HG03095 (cell line): Measurements from ENCODE around the gene MINDY4.
"Not testable (repeated sequence)": the region's sequence is repeated elsewhere in the genome, so short reads cannot be mapped to it uniquely, and the experiment has no call there.

ENCODE experiments used
- ATAC-seq: cut with Tn5 transposase; IDR thresholded peaks from one replicate; pipeline ENCODE4 v1.9.1; 2021; ENCODE audit warnings: moderate library complexity; ENCODE audit not compliant: unreplicated experiment

Gene MINDY4

GRCh38 chr7:30800785-30801252 lies 29.6 kb downstream of the MINDY4 start:
- peak; percentile 28 for ATAC-seq

DNA sequence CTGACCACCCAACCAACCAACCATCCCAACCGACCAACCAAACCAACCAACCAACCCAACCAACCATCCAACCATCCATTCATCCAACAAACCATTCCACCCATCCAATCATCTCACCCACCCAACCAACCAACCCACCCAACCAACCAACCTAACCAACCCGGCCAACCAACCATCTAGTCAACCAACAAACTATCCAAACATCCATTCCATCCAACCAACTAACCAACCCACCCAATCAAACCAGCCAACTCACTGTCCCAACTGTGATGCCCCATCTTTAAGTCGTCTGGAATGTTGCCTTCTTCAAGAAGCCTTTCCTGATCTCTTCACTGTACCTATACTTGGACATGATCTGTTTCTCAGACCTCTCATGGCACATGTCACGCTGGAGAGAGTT lies 31.6 kb downstream of the MINDY4 start:
- ATAC-seq, result no peak

GRCh38 chr7:30804078-30804661 lies 33.0 kb downstream of the MINDY4 start:
- ATAC-seq, result no peak

GRCh38 chr7:30805081-30805691 lies 34.0 kb downstream of the MINDY4 start:
- no peak for ATAC-seq

- no peak for ATAC-seq
These were observed 34.7 kb downstream of the MINDY4 start for GRCh38 chr7:30805931-30806330.

DNA sequence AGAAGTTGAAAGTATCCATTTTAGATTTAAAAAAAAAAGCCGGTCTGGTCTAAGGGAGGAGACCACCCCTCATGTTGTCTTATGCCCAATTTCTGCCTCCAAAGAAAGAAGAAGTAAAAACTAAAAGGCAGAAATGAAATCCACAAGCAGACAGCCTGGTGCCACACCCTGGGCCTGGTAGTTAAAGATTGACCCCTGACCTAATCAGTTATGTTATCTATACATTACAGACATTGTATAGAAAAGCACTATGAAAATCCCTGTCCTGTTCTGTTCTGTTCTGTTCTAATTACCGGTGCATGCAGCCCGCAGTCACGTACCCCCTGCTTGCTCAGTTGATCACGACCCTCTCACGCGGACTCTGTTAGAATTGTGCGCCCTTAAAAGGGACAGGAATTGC lies 36.3 kb downstream of the MINDY4 start:
- not testable (repeated sequence) for ATAC-seq

- not testable (repeated sequence) for ATAC-seq
These were observed 36.7 kb downstream of the MINDY4 start for GRCh38 chr7:30807941-30808340.

GRCh38 chr7:30810986-30811385 lies 39.8 kb downstream of the MINDY4 start:
- ATAC-seq, result no peak

GRCh38 chr7:30812676-30813075 lies 41.5 kb downstream of the MINDY4 start:
- ATAC-seq, result no peak

DNA sequence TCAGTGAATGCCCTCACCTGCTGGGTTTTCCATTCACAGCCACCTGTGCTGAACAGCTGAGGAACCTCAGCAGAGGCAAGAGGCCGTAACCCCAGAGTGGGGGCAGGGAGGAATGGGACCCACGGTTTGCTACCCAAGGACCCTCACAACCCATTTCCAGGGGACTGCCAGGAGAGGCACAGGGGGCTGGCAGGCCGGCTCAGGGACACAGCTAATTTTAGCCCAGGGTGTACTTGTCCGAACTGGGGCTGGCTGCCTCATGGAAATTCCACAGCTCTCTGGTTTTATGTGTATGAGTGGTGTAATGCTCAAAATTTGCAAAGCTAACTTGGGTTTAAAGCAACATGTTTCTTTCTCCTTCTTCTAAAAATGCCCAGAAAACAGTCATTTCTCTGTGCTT lies 42.2 kb downstream of the MINDY4 start:
- ATAC-seq, result no peak

DNA sequence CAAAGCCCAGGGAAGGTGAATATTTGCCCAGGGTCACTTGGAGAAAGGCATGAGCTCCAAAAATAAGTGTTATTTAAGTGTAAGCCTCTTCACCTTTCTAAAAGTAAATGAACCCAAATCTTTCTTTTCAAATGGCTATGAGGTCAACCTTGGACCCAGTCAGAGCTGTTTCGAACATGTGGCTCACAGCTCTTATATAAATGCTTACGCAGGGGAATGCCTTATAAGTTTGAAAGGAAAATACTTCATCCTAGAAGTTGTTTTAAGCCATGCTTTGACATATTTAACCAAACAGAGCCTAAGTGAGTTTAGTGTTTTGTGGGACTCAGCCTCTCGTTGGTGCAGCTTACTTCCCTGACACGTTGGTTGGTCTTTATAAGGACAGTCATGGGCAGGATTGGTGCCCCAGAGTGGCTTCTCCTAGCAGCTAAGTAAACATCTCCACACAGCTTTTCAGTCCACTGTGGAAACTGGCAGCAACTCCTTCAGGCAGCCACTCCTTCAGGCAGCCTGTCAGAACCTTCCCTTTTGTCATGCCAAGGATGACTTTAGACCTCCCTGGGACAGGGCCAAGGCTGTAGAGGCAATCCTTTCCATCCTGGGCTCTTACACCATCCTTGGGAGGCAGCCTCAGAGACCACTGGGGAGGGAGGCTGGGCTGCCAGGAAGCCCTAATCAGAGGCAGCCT lies 43.6 kb downstream of the MINDY4 start:
- ATAC-seq, result no peak

DNA sequence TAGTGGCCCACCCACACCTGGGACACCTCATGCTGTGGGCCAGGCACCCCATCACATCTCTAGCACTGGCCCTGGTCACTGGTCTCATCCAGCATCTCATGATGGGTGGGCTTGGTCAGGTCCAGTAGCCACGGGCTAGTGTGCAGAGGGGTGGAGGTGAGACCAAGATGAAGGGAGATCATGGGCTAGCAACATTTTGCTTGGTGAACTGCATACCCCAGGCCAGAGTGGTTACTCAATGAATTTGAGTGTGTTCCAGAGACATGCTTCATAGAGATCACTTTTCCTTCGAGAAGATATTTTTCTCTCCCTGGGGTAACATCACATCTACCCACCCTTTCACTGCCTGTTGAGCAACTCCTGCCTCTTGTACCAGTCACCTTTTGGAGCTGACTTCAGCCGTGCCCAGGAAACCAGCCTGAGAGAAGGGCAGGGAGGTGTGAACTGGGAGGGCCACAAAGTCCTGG lies 44.2 kb downstream of the MINDY4 start:
- ATAC-seq, result no peak

DNA sequence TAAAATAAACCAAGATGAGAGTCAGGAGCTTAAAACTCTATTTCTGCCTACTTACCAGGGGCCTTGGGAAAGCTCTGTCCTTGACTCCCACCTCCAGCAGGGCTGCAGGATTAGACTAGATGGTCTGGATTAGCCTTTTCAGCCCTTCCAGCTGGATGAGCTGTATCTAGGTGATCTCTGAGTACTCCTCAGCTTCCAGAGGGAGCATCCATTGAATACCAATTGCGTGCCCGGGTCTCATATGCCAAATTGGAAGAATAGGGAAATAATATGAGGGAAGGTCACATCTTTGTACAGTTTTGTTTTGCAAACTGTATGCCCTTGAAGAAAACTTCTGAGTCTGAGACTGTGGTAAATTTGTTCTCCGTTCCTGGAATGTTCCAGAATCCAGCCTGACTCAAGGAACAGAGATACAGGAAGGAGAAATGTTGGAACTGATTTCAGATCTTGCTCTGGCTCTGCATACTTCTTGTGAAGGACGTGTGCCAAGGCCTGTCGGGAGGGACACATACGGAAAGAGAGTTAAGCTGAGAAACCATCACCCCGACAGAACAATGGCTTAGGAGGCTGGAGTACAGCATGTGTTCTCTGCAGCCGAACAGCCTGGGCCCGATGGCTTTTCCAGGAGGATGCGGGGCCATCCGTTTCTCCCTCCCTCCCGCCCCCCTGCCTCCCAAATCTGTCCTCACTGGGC lies 44.9 kb downstream of the MINDY4 start:
- ATAC-seq, result no peak

DNA sequence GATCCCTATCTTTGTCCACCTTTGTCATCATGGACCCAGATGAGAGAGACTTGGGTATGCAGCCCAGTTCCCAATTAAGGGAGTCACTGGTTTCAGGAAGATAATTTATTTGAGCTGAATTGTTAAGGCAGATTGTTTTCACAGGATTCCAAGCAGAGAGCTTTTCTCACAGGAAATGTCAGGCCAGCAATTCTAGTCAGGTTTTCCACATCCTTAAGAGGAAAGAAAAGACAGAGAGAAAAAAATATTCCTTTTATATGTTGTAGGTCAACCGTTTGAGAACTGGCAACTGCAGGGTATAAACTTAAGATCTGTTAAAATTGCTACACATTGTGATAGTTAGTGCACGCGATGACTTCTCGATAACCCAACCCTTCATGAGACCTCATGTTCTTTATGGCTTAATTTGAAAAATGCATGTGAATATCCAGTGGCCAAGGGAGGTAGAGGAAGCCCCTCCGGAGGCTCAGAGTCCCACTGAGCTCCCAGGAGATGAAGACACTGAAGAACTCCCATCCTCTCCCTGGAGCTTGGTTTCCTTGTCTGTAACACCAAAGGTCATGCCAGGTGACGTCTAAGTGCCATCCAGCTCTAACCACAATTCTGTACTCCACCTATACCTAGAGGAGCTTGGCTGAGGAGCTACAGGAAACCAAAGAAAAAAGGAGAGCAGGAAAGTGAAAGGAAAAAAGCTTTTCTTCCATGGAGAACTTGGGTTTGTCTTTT lies 45.6 kb downstream of the MINDY4 start:
- no peak for ATAC-seq

DNA sequence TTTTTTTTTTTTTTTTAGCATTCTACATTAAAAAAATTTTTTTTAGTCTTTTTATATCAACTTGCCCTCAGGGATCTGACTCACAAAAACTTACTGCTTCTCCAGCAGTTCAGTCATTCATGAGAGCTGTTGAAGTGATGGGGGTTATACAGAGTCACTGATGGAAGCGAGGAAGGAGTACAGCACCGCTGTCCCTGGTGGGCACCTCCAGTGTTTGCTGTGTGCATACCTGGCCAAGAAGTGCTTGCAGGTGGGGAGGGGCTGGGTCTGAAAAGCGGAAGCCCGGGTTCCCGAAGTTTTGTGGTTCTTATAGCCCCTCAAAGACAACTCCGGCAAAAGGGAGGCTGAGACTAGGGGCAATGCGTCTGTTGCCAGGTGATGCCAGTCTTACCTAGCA lies 46.2 kb downstream of the MINDY4 start:
- no peak for ATAC-seq

DNA sequence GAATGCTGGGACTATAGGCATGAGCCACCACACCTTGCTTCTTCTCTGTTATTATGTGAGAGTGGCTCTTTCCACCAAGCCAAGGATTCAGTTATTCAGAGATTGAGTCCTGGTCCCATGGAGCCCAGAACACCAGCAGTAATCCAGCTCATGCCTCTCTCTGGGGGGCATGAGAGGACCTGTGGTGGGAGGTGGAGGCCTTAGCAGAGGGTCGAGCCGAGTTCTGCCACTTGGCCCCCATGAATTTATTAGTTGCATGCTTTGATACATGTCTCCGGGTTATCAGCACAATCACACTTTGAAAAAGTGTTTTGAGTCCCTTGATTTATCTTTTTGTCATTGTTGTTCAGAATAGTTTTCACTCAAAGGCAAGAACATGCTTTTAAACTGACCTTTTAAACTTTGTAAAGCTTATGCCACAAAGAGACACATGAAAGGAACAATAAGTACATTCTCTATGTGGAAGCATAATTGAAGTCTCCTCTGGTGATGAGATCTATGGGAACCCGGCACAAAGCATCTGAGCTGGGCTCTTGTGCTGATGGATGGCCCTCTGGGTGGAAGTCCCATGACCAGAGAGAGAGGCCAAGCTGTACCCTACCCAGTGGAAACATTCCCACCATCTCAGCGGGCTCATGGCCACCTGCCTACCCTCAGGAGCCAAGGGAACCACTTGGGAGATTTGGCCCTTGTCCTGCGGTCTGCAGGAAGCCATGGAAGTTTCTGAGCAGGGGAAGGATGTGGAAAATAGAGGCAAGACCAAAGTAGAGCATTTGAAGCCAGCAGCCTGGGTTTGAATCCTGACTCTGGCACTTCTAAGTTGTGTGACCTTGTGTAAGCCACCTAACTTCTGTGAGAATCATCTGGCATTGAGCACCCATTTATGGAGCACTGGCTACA lies 53.9 kb downstream of the MINDY4 start:
- ATAC-seq, result no peak

DNA sequence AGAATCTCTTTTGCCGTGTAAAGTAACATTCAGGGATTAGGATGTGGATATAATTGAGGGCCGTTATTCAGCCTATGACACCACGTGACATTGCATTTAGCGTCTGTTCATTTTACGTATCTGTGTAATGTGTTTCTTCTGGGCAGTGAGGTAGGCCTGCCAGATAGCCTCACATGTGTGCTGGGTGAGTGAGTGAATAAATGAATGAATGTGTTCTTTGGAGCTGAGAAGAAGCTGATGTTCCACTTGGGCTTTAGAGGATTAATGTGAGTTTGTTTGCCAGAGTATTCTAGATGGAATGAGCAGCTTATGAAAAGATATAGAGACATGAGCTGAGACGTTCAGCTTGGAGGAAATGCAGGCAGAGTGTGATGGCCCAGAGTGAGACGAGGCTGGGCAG lies 55.0 kb downstream of the MINDY4 start:
- ATAC-seq, result no peak

- ATAC-seq, result no peak
These were observed 57.4 kb downstream of the MINDY4 start for GRCh38 chr7:30828591-30828990.

DNA sequence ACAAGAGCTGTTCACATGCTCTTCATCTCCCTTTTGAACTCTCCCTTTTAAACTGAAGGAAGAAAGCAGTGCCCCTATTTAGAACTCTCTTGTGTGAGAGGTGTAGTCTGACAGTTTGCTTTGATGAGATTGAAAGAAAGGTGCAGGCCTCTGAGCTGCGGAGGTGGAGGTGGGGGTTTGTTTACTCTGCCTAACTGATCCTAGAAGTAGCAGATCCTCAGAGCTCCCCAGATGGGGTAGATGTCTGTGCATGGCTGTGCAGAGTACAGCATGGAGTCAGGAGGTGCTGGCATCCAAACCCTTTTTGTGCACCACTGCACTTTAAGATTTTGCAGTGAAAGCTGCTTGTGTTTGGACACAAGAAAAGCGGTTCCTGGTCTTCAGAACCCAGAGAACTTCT lies 58.3 kb downstream of the MINDY4 start:
- ATAC-seq, result no peak

DNA sequence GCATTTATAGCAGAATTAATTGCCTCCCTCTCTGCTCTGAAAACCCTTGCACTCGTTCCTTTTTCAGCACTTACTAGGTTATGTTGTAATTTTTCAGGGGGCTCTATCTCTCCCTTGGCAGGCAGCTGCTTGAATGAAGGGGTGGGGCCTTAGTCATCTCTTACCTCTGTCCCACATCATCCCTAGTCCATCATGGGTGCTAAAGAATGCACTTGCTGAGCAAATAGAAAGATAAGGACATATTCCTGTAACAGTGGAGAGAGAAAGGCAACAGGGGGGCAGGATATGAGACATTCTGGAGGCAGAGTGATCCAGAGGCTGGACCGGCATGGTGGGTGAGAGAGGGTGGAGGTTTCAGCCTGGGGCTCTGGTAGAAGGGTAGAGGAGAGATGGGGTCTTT lies 60.0 kb downstream of the MINDY4 start:
- no peak for ATAC-seq
